Placental pericyte (primary cell): ENCODE data around the gene TBC1D3K. TPM values are rescaled to one million over a fixed set of nuclear protein-coding genes. Genes with fewer than 3 reads are reported as not detected.

Experiments
- small RNA-seq: library from RNA; depleted of rRNA; stranded (forward); fragments of <200 nt; gene quantifications from one replicate; pipeline ENCODE3, GENCODE V24; 2012; ENCODE audit warnings: low replicate concordance
- total RNA-seq: library from RNA; depleted of rRNA; stranded (reverse); fragments of >200 nt; gene quantifications from 2 replicates; pipeline ENCODE4 v1.2.3, GENCODE V29; 2012

Gene TBC1D3K
- total RNA-seq = not detected in 2 replicates

GRCh38 chr17:37924115-37924514, at the start of gene TBC1D3K:
Gene TBC1D3K, plus strand, starts transcription at chr17:37924415. Its CDS starts 1,585 bp downstream, at chr17:37926000.

Small RNA genes within 50 kb of the gene (small RNA-seq; reads per million reads assigned to genes)
- not detected for gene RF00001
- gene RNU6-489P = not detected

Other genes with a start within 250 kb of the TBC1D3K start
- not detected in 2 replicates for gene HNF1B, start 179.4 kb upstream of the TBC1D3K start, total RNA-seq
- 3.1 and 3.3 TPM in 2 replicates for gene TBC1D3L, start 64.6 kb downstream of the TBC1D3K start, total RNA-seq
- gene TBC1D3D, start 79.6 kb downstream of the TBC1D3K start, total RNA-seq = 0.44 TPM in 1 of 2 replicates, not detected in the other
- not detected in 2 replicates for gene TBC1D3C, start 144.2 kb downstream of the TBC1D3K start, total RNA-seq
- not detected in 2 replicates for gene TBC1D3E, start 203.5 kb downstream of the TBC1D3K start, total RNA-seq